Measurements from ENCODE around the gene HOXA13. TPM values are rescaled to one million over a fixed set of nuclear protein-coding genes. Genes with fewer than 3 reads are reported as not detected.

Gene HOXA13
- total RNA-seq, 1 experiment from 2014 or later: not detected

- Histone ChIP-seq H2AFZ (ENCODE audit: low read length) (no peak within 1 kb of the TSS), H3T11ph (ENCODE audit: low read length) (no peak within 1 kb of the TSS), H4K20me1 (ENCODE audit: control insufficient read depth, insufficient read depth, insufficient read length) (peaks cover 2% of the 10 kb centered on the region), H3K4me1 (ENCODE audit: insufficient read depth, low read length) (no peaks in the 10 kb centered on the region), H3K27ac (ENCODE audit: insufficient read length, low read depth, low read length) (no peak within 1 kb of the TSS), H2BK12ac (ENCODE audit: insufficient read length, low read depth, low read length) (no peak within 1 kb of the TSS), H2BK20ac (ENCODE audit: low read depth, low read length, poor library complexity, severe bottlenecking) (no peak within 1 kb of the TSS), H2BK120ac (ENCODE audit: low read depth, low read length, poor library complexity, severe bottlenecking) (no peak within 1 kb of the TSS), H3K9ac (ENCODE audit: extremely low read depth, insufficient read length, low read length) (no peak within 1 kb of the TSS), H3K14ac (ENCODE audit: insufficient read depth, low read length) (no peak within 1 kb of the TSS), H3K4me2 (ENCODE audit: insufficient read depth, insufficient read length, low read length) (peak within 1 kb of the TSS; percentile 14), H3K4ac (ENCODE audit: low read depth, low read length) (no peak within 1 kb of the TSS), H2BK15ac (ENCODE audit: low read depth, low read length) (no peak within 1 kb of the TSS), H3K27me3 (ENCODE audit: insufficient read depth, low read length) (peaks cover 99% of the 10 kb centered on the region), H4K91ac (ENCODE audit: insufficient read length, low read depth, low read length) (no peak within 1 kb of the TSS), H3K56ac (ENCODE audit: insufficient read length, low read depth, low read length) (no peak within 1 kb of the TSS), H4K5ac (ENCODE audit: insufficient read length, low read depth, low read length) (no peak within 1 kb of the TSS), H3K79me2 (ENCODE audit: insufficient read depth, low read length) (no peaks in the 10 kb centered on the region), H3K18ac (ENCODE audit: insufficient read length, low read depth, low read length) (no peak within 1 kb of the TSS), H3K23me2 (ENCODE audit: insufficient read length, low read depth, low read length, poor library complexity, severe bottlenecking) (peaks cover 3% of the 10 kb centered on the region), H3K23ac (ENCODE audit: insufficient read length, low read depth, low read length) (no peak within 1 kb of the TSS), H4K8ac (replicated peaks; ENCODE audit: insufficient read length, low read depth, low read length) (no peak within 1 kb of the TSS), H2BK5ac (ENCODE audit: insufficient read length, low read length) (no peak within 1 kb of the TSS), H2AK5ac (ENCODE audit: insufficient read length, low read length) (no peak within 1 kb of the TSS), H3K79me1 (ENCODE audit: insufficient read depth, low read depth, low read length, poor library complexity, severe bottlenecking) (no peaks in the 10 kb centered on the region), H3K9me3 (ENCODE audit: control insufficient read depth, low read depth, low read length) (no peaks in the 10 kb centered on the region)
- H3K4me1 Mint-ChIP-seq: peaks cover 36 to 63% of the 10 kb centered on the region in 2 experiments
- H3K36me3 Mint-ChIP-seq (ENCODE audit: insufficient read depth in 1 of 3, low read depth in 3 of 3): 0 out of 7 replicates have a peak, but pooled peaks cover 0 to 1% (median 0%) of the 10 kb centered on the region in 3 experiments
- H3K9me3 Mint-ChIP-seq: peaks cover 2 to 8% of the 10 kb centered on the region in 2 experiments; a peak in 3 of 5 replicates
- peak; percentile 40 for DNase-seq
- peaks cover 98% of the 10 kb centered on the region for H3K27me3 Mint-ChIP-seq (ENCODE audit: low read depth)
- TF ChIP-seq, protein P1, sequence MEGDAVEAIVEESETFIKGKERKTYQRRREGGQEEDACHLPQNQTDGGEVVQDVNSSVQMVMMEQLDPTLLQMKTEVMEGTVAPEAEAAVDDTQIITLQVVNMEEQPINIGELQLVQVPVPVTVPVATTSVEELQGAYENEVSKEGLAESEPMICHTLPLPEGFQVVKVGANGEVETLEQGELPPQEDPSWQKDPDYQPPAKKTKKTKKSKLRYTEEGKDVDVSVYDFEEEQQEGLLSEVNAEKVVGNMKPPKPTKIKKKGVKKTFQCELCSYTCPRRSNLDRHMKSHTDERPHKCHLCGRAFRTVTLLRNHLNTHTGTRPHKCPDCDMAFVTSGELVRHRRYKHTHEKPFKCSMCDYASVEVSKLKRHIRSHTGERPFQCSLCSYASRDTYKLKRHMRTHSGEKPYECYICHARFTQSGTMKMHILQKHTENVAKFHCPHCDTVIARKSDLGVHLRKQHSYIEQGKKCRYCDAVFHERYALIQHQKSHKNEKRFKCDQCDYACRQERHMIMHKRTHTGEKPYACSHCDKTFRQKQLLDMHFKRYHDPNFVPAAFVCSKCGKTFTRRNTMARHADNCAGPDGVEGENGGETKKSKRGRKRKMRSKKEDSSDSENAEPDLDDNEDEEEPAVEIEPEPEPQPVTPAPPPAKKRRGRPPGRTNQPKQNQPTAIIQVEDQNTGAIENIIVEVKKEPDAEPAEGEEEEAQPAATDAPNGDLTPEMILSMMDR (conservative IDR thresholded peaks at IDR 0.05): no peak
- peak within 1 kb of the TSS in 1 of 2 experiments; percentile 74; a peak in 3 of 5 replicates for H3K4me3 Mint-ChIP-seq
- no CpG with 5 or more reads among the region's 62 CpGs for WGBS (ENCODE audit: extremely low coverage, insufficient read length, low lambda C conversion rate)
- H3K27ac Mint-ChIP-seq: peak within 1 kb of the TSS in 1 of 3 experiments; percentile 40; a peak in 1 of 7 replicates
These were observed 42.9 kb upstream of the HOXA13 start, which contains the start of gene EVX1 for GRCh38 chr7:27242555-27243339. EVX1 (plus strand) TSS chr7:27242802; CDS start chr7:27243031, 229 bp downstream.

All from H9 (cell line).